ENCODE results near the gene BORCS5. TPM values are rescaled to one million over a fixed set of nuclear protein-coding genes. Genes with fewer than 3 reads are reported as not detected.

The BORCS5 gene
- total RNA-seq, 1 experiment from 2014 or later, result 13.9 TPM

DNA sequence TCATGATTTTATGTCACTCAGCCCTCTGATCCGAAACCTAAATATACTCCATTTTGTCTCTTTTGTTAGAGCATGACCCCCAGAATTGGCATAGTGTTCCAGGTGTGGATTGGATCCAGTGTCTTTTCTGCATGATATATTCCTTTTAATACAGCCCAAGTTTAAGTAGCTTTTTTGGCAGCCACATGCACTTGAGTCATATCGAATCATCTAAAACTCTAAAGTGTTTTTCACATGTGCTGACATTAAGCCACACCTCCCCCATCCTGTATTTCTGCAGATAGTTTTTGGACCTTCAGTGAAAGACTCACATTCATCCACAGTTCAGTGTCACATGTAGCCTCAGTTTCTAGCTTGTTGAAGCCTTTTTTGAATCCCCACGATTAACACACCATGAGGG lies 30.6 kb downstream of the BORCS5 start:
- no peaks in the 10 kb centered on the region for H3K79me2 ChIP-seq (ENCODE audit: insufficient read depth, low read length)
- no peak overlapping the region for H3K4me3 Mint-ChIP-seq
- H2AFZ ChIP-seq (ENCODE audit: low read length), result no peak overlapping the region
- no peak overlapping the region for H2BK15ac ChIP-seq (ENCODE audit: low read depth, low read length)
- H2AK5ac ChIP-seq (ENCODE audit: insufficient read length, low read length), result no peak overlapping the region
- no peak overlapping the region for H4K91ac ChIP-seq (ENCODE audit: insufficient read length, low read depth, low read length)
- H3K27ac Mint-ChIP-seq, result peak overlapping the region; percentile 18 to 73 (median 51); a peak in 3 of 7 replicates
- no peak overlapping the region for H3K4me2 ChIP-seq (ENCODE audit: insufficient read depth, insufficient read length, low read length)
- peaks cover 35 to 40% of the 10 kb centered on the region in 2 experiments for H3K4me1 Mint-ChIP-seq
- no peak overlapping the region for H3K9ac ChIP-seq (ENCODE audit: extremely low read depth, insufficient read length, low read length)
- H3T11ph ChIP-seq (ENCODE audit: low read length), result no peak overlapping the region
- peaks cover 2 to 13% (median 3%) of the 10 kb centered on the region in 3 experiments; a peak in 6 of 7 replicates for H3K36me3 Mint-ChIP-seq (ENCODE audit: insufficient read depth in 1 of 3, low read depth in 3 of 3)
- H3K4ac ChIP-seq (ENCODE audit: low read depth, low read length), result no peak overlapping the region
- WGBS (ENCODE audit: extremely low coverage, insufficient read length, low lambda C conversion rate), result no CpG with 5 or more reads among the region's 3 CpGs
- H3K9me3 ChIP-seq (ENCODE audit: control insufficient read depth, low read depth, low read length), result no peaks in the 10 kb centered on the region
- DNase-seq, result no peak
- no peaks in the 10 kb centered on the region for H4K20me1 ChIP-seq (ENCODE audit: control insufficient read depth, insufficient read depth, insufficient read length)
- H3K56ac ChIP-seq (ENCODE audit: insufficient read length, low read depth, low read length), result no peak overlapping the region
- no peak overlapping the region for H3K14ac ChIP-seq (ENCODE audit: insufficient read depth, low read length)
- H2BK5ac ChIP-seq (ENCODE audit: insufficient read length, low read length), result no peak overlapping the region
- no peak overlapping the region for H3K23ac ChIP-seq (ENCODE audit: insufficient read length, low read depth, low read length)
- H3K27me3 ChIP-seq (ENCODE audit: insufficient read depth, low read length), result no peaks in the 10 kb centered on the region
- no peak overlapping the region for H3K18ac ChIP-seq (ENCODE audit: insufficient read length, low read depth, low read length)
- H3K27me3 Mint-ChIP-seq (ENCODE audit: low read depth), result no peaks in the 10 kb centered on the region
- no peak overlapping the region for H2BK20ac ChIP-seq (ENCODE audit: low read depth, low read length, poor library complexity, severe bottlenecking)
- peaks cover 7% of the 10 kb centered on the region; the same call in 1 of the 2 replicates for H3K4me1 ChIP-seq (ENCODE audit: insufficient read depth, low read length)
- H2BK120ac ChIP-seq (ENCODE audit: low read depth, low read length, poor library complexity, severe bottlenecking), result no peak overlapping the region
- H4K5ac ChIP-seq (ENCODE audit: insufficient read length, low read depth, low read length), result no peak overlapping the region
- peaks cover 3 to 12% of the 10 kb centered on the region in 2 experiments for H3K9me3 Mint-ChIP-seq
- H3K79me1 ChIP-seq (ENCODE audit: insufficient read depth, low read depth, low read length, poor library complexity, severe bottlenecking), result no peaks in the 10 kb centered on the region
- no peak overlapping the region for H2BK12ac ChIP-seq (ENCODE audit: insufficient read length, low read depth, low read length)
- no peak overlapping the region for H4K8ac ChIP-seq (replicated peaks; ENCODE audit: insufficient read length, low read depth, low read length)
- TF ChIP-seq, protein P1, sequence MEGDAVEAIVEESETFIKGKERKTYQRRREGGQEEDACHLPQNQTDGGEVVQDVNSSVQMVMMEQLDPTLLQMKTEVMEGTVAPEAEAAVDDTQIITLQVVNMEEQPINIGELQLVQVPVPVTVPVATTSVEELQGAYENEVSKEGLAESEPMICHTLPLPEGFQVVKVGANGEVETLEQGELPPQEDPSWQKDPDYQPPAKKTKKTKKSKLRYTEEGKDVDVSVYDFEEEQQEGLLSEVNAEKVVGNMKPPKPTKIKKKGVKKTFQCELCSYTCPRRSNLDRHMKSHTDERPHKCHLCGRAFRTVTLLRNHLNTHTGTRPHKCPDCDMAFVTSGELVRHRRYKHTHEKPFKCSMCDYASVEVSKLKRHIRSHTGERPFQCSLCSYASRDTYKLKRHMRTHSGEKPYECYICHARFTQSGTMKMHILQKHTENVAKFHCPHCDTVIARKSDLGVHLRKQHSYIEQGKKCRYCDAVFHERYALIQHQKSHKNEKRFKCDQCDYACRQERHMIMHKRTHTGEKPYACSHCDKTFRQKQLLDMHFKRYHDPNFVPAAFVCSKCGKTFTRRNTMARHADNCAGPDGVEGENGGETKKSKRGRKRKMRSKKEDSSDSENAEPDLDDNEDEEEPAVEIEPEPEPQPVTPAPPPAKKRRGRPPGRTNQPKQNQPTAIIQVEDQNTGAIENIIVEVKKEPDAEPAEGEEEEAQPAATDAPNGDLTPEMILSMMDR (conservative IDR thresholded peaks at IDR 0.05), result no peak
- H3K27ac ChIP-seq (ENCODE audit: insufficient read length, low read depth, low read length), result no peak overlapping the region
- no peaks in the 10 kb centered on the region for H3K23me2 ChIP-seq (ENCODE audit: insufficient read length, low read depth, low read length, poor library complexity, severe bottlenecking)

Data from H9 (cell line).